ENCODE data around the gene PML.
A peak's percentile ranks its signal among the peaks of the same experiment; 100 is the strongest.
"Not testable (repeated sequence)": the region's sequence is repeated elsewhere in the genome, so short reads cannot be mapped to it uniquely, and the experiment has no call there.

The PML gene

GRCh38 chr15:73962433-73962832, 32.1 kb upstream of the PML start:
- Histone ChIP-seq H3K4me3 (ENCODE audit: low read length) (no peak overlapping the region), H3K36me3 (ENCODE audit: control insufficient read depth, insufficient read depth, low read length) (no peaks in the 10 kb centered on the region), H3K27me3 (ENCODE audit: control insufficient read depth, insufficient read depth, low read length) (peaks cover 2% of the 10 kb centered on the region), H3K9ac (ENCODE audit: low read length) (no peak overlapping the region), H3K27ac (ENCODE audit: low read depth, low read length) (no peak overlapping the region), H3K4me1 (ENCODE audit: control insufficient read depth, insufficient read depth, low read length) (no peaks in the 10 kb centered on the region)

- H3K27me3 ChIP-seq (ENCODE audit: control insufficient read depth, insufficient read depth, low read length), result peaks cover 2% of the 10 kb centered on the region
- no peaks in the 10 kb centered on the region for H3K4me1 ChIP-seq (ENCODE audit: control insufficient read depth, insufficient read depth, low read length)
- no peak overlapping the region for H3K27ac ChIP-seq (ENCODE audit: low read depth, low read length)
- H3K4me3 ChIP-seq (ENCODE audit: low read length), result peak overlapping the region; percentile 43
- no peak overlapping the region for H3K9ac ChIP-seq (ENCODE audit: low read length)
- H3K36me3 ChIP-seq (ENCODE audit: control insufficient read depth, insufficient read depth, low read length), result no peaks in the 10 kb centered on the region
Measured at GRCh38 chr15:73964736-73965093, 29.8 kb upstream of the PML start.

GRCh38 chr15:73965094-73965757, 29.3 kb upstream of the PML start:
- peak overlapping the region; percentile 43 for H3K4me3 ChIP-seq (ENCODE audit: low read length)
- no peak overlapping the region for H3K27ac ChIP-seq (ENCODE audit: low read depth, low read length)
- H3K9ac ChIP-seq (ENCODE audit: low read length), result no peak overlapping the region
- peaks cover 2% of the 10 kb centered on the region for H3K27me3 ChIP-seq (ENCODE audit: control insufficient read depth, insufficient read depth, low read length)
- H3K4me1 ChIP-seq (ENCODE audit: control insufficient read depth, insufficient read depth, low read length), result no peaks in the 10 kb centered on the region
- no peaks in the 10 kb centered on the region for H3K36me3 ChIP-seq (ENCODE audit: control insufficient read depth, insufficient read depth, low read length)

- Histone ChIP-seq H3K27me3 (ENCODE audit: control insufficient read depth, insufficient read depth, low read length) (peaks cover 2% of the 10 kb centered on the region), H3K4me1 (ENCODE audit: control insufficient read depth, insufficient read depth, low read length) (no peaks in the 10 kb centered on the region), H3K9ac (ENCODE audit: low read length) (no peak overlapping the region), H3K4me3 (ENCODE audit: low read length) (no peak overlapping the region), H3K36me3 (ENCODE audit: control insufficient read depth, insufficient read depth, low read length) (no peaks in the 10 kb centered on the region), H3K27ac (ENCODE audit: low read depth, low read length) (no peak overlapping the region)
Measured at GRCh38 chr15:73965758-73966113, 28.8 kb upstream of the PML start.

GRCh38 chr15:73968461-73968860, 26.1 kb upstream of the PML start:
- Histone ChIP-seq H3K4me3 (ENCODE audit: low read length) (no peak overlapping the region), H3K4me1 (ENCODE audit: control insufficient read depth, insufficient read depth, low read length) (no peaks in the 10 kb centered on the region), H3K27ac (ENCODE audit: low read depth, low read length) (no peak overlapping the region), H3K27me3 (ENCODE audit: control insufficient read depth, insufficient read depth, low read length) (peaks cover 2% of the 10 kb centered on the region), H3K36me3 (ENCODE audit: control insufficient read depth, insufficient read depth, low read length) (no peaks in the 10 kb centered on the region), H3K9ac (ENCODE audit: low read length) (no peak overlapping the region)

- no peak overlapping the region for H3K4me3 ChIP-seq (ENCODE audit: low read length)
- H3K4me1 ChIP-seq (ENCODE audit: control insufficient read depth, insufficient read depth, low read length), result no peaks in the 10 kb centered on the region
- H3K27me3 ChIP-seq (ENCODE audit: control insufficient read depth, insufficient read depth, low read length), result peaks cover 2% of the 10 kb centered on the region
- H3K9ac ChIP-seq (ENCODE audit: low read length), result no peak overlapping the region
- H3K36me3 ChIP-seq (ENCODE audit: control insufficient read depth, insufficient read depth, low read length), result no peaks in the 10 kb centered on the region
- H3K27ac ChIP-seq (ENCODE audit: low read depth, low read length), result no peak overlapping the region
Measured at GRCh38 chr15:73969151-73969759, 25.3 kb upstream of the PML start.

GRCh38 chr15:73972984-73973682, 21.4 kb upstream of the PML start:
- H3K4me1 ChIP-seq (ENCODE audit: control insufficient read depth, insufficient read depth, low read length), result no peaks in the 10 kb centered on the region
- H3K9ac ChIP-seq (ENCODE audit: low read length), result no peak overlapping the region
- no peaks in the 10 kb centered on the region for H3K36me3 ChIP-seq (ENCODE audit: control insufficient read depth, insufficient read depth, low read length)
- H3K27ac ChIP-seq (ENCODE audit: low read depth, low read length), result no peak overlapping the region
- peak overlapping the region; percentile 48 for H3K4me3 ChIP-seq (ENCODE audit: low read length)
- no peaks in the 10 kb centered on the region for H3K27me3 ChIP-seq (ENCODE audit: control insufficient read depth, insufficient read depth, low read length)

GRCh38 chr15:73973683-73974200, 20.8 kb upstream of the PML start:
- H3K36me3 ChIP-seq (ENCODE audit: control insufficient read depth, insufficient read depth, low read length); H3K27me3 ChIP-seq (ENCODE audit: control insufficient read depth, insufficient read depth, low read length); H3K4me3 ChIP-seq (ENCODE audit: low read length); H3K9ac ChIP-seq (ENCODE audit: low read length); H3K4me1 ChIP-seq (ENCODE audit: control insufficient read depth, insufficient read depth, low read length); H3K27ac ChIP-seq (ENCODE audit: low read depth, low read length): not testable (repeated sequence)

GRCh38 chr15:73975440-73976125, 18.9 kb upstream of the PML start:
- H3K4me1 ChIP-seq (ENCODE audit: control insufficient read depth, insufficient read depth, low read length); H3K27ac ChIP-seq (ENCODE audit: low read depth, low read length); H3K36me3 ChIP-seq (ENCODE audit: control insufficient read depth, insufficient read depth, low read length); H3K27me3 ChIP-seq (ENCODE audit: control insufficient read depth, insufficient read depth, low read length); H3K9ac ChIP-seq (ENCODE audit: low read length); H3K4me3 ChIP-seq (ENCODE audit: low read length): not testable (repeated sequence)

GRCh38 chr15:73978896-73979295, 15.6 kb upstream of the PML start:
- Histone ChIP-seq H3K36me3 (ENCODE audit: control insufficient read depth, insufficient read depth, low read length) (no peaks in the 10 kb centered on the region), H3K27ac (ENCODE audit: low read depth, low read length) (no peak overlapping the region), H3K4me1 (ENCODE audit: control insufficient read depth, insufficient read depth, low read length) (peaks cover 25% of the 10 kb centered on the region), H3K9ac (ENCODE audit: low read length) (no peak overlapping the region), H3K27me3 (ENCODE audit: control insufficient read depth, insufficient read depth, low read length) (no peaks in the 10 kb centered on the region), H3K4me3 (ENCODE audit: low read length) (no peak overlapping the region)

- Histone ChIP-seq H3K4me1 (ENCODE audit: control insufficient read depth, insufficient read depth, low read length) (peaks cover 31% of the 10 kb centered on the region), H3K27me3 (ENCODE audit: control insufficient read depth, insufficient read depth, low read length) (no peaks in the 10 kb centered on the region), H3K27ac (ENCODE audit: low read depth, low read length) (no peak overlapping the region), H3K4me3 (ENCODE audit: low read length) (no peak overlapping the region), H3K36me3 (ENCODE audit: control insufficient read depth, insufficient read depth, low read length) (no peaks in the 10 kb centered on the region), H3K9ac (ENCODE audit: low read length) (no peak overlapping the region)
Measured at GRCh38 chr15:73979636-73980035, 14.9 kb upstream of the PML start.

- Histone ChIP-seq H3K27me3 (ENCODE audit: control insufficient read depth, insufficient read depth, low read length) (no peaks in the 10 kb centered on the region), H3K27ac (ENCODE audit: low read depth, low read length) (peak overlapping the region; percentile 89), H3K36me3 (ENCODE audit: control insufficient read depth, insufficient read depth, low read length) (no peaks in the 10 kb centered on the region), H3K4me1 (ENCODE audit: control insufficient read depth, insufficient read depth, low read length) (peaks cover 32% of the 10 kb centered on the region), H3K4me3 (ENCODE audit: low read length) (no peak overlapping the region), H3K9ac (ENCODE audit: low read length) (no peak overlapping the region)
Measured at GRCh38 chr15:73981761-73982221, 12.7 kb upstream of the PML start.

Data from rectal smooth muscle tissue (tissue), 1 donor.